GM19043 (cell line): ENCODE data around the gene ASB1.

Source experiments
- ATAC-seq: cut with Tn5 transposase; IDR thresholded peaks from one replicate; pipeline ENCODE4 v1.9.1; 2021; ENCODE audit warnings: low read depth; ENCODE audit not compliant: unreplicated experiment

The ASB1 gene

DNA sequence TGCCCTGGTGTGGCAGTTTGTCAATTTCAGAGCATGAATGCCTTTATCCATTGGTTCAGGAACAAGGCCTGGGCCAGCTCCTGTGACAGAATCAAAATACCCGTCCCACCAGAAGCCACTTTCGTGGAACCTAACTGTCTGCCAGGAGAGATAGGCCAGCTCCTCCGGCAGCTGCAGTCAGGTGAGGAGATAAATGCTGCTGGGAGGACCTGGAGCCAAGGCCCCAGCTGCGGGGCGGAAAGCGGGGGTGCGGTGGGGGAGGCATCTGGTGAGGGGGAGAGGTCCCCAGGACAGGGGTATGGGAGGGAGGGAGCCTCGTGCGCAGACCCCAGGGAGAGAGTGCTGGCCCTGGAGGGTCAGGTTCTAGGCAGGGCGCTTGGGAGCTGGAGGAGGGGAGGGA, 4.4 kb upstream of the ASB1 start:
- ATAC-seq = no peak

DNA sequence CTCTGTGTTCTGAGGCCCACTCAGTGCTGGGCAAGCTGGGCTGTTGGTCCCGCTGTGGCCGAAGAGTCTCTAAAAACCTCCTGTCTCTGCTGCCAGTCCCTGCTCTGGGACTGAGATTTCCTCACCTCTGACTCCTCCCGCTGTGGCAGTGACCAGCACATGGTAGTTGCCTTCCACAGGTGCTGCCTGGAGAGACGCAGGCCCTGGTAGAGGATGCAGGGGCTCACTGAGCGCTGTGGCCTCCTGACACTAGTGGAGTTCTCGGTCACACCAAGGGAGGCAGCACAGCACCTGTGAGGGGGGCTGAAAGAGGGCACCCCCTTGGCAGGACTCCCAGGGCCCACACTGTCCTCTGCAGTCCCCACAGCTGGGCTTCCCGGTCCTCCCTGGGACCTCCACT, 3.8 kb upstream of the ASB1 start:
- no peak for ATAC-seq

DNA sequence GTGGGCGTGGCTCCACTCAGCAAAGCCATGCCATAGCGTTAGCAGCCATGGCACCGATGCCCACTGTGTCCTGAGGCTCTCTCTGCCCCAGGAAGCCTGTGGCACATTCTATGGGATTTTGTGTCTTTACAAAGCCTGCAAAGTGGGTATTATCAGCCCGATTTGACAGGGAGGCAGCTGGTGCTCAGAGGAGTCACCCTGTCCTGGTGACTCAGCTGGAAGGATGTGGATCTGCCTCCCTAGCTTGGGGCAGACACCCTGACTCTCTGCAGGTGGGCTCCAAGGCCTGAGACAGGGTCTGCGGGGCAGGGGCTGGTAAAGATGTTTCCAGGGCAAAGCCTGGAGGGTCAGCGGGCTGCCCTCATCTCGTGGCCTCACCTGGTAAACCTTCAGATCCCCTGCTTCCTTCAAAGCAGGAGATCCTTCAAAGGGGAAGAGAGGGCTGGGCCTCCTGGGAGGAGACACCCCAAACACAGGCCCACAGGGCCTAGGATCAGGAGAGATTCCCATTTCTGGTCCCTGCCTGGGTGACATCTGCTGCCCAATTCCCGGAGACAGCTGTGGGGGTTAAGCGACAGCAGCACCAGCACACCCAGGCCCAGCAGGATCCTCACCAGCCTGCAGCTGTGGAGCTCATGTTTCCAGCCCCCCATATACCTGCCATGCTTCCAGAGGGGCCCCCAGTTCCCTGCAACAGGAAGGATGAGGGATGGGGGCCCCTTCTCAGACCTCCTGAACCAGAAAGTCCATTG, 3.0 kb upstream of the ASB1 start:
- no peak for ATAC-seq

DNA sequence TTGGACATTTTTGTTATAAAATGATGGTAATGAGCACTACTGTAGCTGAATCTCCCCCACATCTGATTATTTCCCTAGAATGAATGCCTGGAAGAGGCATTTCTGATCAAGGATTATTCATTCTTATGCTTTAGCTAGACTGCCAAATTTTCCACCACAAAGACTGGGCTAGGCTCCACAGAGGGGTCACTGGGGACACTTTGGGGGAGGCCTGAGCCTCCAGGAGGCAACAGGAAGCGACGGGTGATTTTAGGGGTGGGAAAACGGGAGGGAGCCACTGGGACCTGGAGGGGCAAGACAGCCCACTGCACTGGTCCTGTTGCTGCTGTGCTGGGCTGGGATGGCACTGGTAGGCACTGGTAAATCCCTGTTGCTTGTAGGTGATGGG, 2.4 kb upstream of the ASB1 start:
- no peak for ATAC-seq

DNA sequence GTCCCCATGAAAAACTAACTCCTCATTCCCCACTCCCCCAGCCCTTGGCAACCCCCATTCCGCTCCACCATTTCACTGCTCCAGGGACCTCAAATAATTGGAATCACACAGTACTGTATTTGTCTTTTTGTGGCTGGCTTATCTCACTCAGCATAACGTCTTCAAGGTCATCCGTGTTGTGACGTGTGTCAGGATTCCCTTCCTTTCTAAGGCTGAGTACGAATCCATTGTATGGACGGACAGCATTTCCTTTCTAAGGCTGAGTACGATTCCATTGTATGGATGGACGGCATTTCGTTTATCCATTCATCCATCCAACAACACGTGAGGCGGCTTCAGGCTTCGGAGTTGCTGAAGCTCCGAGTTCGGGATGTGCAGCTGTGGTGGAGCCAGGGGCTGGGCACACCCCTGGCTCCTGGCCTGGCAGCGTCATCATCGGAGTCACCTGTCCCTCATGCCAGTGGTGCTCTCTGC, 1.2 kb upstream of the ASB1 start:
- no peak for ATAC-seq

DNA sequence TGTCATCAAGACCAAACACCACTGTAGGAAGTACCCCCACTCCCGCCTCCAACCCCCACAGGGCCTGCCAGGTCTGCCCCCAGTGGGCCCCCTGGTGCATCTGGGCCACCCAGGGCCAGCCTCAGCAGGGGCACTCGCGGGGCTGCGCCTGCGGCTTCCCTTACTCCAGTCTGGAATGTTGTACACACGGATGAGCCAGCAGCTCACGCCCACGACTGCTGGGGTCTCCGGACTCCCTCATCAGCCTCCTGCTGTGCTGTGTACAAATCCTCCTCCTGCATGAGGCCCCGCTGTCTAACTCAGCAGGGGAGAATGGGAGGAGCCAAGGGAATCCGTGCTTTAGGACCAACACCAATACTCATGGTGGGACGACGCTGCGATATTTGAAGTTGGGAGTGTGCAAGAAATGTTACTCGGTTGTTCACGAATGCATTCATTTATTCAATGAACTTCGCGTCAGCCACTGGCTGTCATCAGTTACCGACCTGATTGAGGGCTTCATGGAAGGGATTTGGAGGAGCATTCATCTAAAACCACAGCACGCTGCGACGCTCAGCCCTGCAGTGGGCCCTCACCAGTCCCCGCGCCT, 654 bp upstream of the ASB1 start:
- peak; percentile 20 for ATAC-seq

DNA sequence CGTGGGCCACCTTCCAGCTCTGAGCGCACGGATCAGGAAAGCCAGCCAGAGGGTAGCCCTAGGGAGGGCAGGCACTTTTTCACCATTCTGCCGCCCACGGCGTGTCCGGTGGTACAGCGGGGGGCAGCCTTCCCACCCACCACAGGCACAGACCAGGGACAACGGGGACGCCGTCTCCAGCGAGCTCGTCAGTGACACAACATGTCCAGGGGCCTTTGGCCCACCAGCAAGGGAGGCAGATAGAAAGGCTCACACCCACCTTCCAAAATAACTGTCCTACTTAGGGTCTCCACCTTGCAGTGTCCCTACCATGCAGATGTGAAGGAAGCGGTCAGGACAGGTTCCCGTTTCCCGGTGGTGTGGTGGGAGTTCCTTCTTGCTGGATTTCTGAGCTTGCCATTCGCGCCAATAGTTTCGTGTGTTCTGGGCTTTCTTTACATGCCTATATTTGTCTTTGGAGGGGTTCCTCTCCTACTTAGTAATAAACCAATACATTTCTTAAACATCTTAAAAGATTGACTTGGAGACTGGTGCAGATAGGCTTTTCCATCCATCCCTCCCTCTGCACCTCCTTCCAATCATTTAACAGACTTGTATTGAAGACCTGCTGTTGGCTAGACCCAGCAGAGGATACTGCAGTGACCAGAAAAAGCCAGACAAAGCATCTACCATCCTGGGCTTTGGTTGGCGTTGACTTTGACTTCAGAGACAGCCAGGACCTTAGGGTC, 872 bp downstream of the ASB1 start:
- ATAC-seq = peak; percentile 6

DNA sequence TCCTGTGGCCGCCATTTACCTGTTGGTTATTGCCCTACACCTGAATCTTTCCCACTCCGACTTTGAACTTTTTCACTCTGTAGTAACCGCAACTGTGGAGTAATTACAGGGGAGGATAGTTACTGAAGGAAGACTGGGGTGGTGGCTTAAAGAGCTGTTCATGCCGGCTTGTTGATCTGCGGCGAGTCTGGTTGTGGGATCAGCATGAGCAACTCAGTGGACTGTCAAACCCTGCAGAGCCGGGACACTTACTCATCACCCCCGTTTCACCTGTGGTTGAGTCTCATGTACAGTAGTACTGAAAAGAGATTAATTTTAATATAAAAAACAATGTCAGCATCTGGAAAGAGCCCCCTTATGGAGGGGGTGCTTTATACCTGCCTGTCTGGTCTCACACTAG, 2.1 kb downstream of the ASB1 start:
- no peak for ATAC-seq

DNA sequence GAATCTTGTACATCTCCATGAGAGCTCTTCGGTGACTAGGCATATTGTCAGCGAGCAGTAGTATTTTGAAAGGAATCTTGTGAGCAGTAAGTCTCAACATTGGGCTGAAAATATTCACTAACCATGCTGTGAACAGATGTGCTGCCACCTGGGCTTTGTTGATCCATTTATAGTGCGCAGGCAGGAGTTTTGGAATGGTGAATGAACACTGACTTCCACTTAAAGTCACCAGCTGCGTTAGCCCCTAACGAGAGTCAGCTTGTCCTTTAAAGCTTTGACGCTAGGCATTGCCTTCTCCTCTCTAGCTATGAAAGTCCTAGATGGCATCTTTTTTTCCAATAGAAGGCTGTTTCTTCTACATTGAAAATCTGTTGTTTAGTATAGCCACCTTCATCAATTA, 4.1 kb downstream of the ASB1 start:
- ATAC-seq = no peak

DNA sequence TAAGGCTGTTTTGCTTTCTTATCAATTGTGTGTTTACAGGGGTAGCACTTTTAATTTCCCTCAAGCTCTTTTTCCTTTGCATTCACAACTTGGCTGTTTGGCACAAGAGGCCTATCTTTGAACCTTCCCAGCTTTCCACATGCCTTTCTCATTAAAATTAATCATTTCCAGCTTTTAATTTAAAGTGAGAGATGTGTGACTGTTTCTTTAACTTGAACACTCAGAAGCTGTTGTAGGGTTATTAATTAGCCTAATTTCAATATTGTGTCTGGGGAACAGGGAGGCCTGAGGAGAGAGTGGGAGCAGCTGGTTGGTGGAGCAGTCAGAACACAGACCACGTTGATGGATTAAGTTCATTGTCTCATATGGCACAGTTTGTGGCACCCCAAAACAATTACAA, 4.7 kb downstream of the ASB1 start:
- no peak for ATAC-seq

DNA sequence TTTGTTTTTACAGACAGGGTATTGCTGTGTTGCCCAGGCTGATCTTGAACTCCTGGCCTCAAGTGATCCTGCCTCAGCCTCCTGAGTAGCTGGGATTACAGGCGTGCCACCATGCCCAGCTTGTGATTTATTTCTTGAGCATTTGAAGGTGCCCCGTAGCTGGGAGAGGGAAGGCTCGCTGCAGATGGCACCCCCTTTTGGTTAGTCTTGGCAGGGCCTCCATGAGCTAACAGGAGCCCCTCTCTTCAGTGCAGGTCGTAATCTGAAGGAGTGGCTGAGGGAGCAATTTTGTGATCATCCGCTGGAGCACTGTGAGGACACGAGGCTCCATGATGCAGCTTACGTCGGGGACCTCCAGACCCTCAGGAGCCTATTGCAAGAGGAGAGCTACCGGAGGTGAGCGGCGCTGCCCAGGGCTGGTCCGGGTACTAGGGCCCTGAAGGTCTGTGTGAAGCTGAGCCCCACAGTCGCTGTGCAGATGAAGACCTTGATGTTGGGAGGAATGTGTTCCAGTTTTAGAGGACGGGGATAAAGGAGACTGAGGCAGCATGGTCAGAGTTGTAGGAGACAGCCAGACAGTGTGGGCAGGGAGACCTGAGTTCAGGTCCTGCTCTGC, 6.7 kb downstream of the ASB1 start:
- no peak for ATAC-seq

DNA sequence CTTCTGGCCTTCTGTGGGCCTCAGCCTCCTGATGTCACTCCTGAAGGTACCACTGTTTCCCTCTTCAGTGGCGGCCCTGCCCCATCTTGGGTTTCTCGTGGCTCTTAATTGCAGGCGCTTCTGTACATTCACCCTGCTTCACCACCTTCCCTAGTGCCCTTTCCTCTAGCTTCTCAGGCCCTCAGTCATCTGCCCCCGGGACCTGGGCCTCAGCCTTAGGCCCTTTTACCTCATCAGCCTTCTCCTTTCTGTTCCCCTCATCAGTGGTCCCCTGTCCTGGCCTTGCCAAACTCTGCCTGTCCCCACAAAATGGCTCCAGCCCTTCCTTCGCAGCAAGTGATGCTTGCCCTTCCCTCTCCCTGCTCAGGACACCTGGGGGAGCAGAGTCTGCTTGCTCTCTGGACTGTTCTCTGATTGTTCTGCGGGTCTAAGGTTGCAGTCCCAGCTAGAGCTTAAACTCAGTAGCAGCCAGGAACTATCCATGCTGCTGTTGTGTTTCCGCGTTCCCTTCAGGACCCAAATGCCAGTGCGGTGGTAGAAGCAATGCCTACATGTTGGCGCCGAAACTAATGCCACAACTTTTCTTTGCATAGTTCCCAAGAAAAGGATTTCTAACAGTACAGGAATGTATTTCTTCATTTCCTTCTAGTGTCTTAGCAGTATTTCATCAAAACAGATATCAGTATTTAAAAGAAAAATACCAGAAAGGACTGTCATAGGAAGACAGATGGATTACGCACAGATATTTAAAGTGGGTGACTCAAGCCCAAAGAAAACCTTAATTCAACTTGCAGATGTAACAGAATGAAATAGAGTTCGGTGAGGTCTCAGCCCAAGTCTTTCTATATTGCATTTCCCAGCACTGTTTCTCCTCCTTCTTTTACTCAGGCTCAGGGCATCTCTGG, 7.5 kb downstream of the ASB1 start:
- ATAC-seq = no peak

DNA sequence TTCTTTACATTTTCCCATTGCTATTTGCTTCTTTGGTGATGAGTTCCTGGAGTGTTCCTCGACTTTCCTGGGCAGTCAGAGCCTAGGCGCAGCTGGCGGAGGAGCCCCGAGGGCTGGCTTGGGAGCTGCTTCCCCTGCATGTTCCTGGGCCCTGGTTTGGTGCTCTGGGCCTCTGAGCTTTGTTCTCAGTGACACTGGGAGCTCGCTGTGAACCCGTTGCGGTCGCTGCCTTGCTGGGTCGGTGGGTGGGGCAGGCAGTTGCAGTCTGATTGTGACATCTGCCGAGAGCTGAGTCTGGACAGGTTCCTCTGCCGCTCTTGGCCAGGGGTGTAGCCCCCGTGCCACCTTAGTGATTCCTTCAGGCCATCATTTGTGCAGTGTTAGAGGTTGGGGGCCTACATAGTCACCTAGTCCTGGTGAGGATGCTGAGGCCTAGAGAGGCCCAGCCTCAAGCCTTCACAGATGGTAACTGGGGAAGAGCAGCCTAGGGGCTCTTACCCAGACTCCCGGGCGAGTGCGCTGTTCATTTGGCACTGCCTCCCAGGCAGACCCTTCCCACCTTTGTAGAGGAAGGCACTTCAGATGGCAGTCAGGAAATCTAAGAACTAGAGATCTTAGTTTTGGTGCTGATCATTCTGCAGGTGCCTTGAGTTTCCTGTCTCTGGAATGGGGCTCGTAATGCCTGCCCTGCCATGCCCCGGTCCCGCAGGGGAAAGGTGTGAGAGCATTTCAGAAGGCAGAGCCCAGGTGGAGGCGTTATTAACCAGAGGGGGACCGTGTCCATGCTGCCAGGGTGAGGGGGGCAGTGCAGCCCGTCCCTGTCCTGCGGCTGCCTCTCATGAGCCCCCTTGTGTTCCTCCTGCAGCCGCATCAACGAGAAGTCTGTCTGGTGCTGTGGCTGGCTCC, 8.4 kb downstream of the ASB1 start:
- ATAC-seq = no peak

DNA sequence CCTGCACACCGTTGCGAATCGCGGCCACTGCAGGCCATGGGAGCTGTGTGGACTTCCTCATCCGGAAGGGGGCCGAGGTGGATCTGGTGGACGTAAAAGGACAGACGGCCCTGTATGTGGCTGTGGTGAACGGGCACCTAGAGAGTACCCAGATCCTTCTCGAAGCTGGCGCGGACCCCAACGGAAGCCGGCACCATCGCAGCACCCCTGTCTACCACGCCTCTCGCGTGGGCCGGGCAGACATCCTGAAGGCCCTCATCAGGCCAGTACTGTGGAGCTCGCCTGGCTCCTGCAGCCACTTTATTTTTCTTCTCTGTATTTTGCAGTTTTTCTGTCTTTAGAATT, 9.0 kb downstream of the ASB1 start:
- no peak for ATAC-seq

DNA sequence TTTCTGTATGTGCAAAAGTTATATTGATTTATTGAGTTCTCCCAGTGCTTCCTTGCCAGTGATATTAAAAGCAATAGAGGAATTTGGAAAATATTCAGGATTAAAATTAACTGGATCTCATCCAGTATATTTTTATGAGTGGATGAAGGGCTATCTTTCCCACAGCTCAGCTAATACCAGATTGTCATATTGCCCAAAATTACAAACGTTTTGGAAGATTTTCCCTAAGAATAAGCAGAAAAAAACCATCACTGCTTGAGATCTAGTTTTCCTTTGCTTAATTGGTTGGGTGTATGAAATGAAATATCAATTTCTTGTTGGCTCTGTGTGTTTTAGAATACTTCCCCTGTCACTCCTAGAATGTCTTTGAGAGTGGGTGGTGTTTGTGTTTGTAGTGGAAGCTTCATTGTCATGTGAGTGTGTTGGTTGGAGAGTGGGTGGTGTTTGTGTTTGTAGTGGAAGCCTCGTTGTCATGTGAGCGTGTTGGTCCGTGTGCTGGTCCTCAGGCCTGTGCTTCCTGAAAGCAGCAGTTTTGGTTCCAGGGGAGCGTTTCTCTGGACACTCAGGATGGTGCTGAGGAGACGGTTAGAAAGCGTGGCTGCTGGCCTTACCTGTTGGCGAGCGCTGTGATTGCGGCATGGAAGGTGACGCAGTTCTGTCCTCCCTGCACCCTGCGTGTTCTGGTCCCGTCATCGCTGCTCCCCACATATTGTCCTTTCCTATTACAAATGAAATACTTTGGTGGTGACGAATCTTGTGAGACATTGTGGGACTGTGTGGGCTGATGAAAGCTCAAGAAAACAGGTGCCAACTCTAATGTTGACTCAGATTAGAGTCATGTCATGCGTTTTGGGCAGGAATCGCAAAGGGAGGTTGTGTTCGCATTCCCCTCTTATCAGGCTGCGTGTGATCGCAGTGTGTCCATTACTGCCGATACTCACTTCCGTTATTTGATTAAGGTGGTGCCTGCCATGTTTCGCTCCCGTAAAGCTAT, 12.4 kb downstream of the ASB1 start:
- no peak for ATAC-seq

DNA sequence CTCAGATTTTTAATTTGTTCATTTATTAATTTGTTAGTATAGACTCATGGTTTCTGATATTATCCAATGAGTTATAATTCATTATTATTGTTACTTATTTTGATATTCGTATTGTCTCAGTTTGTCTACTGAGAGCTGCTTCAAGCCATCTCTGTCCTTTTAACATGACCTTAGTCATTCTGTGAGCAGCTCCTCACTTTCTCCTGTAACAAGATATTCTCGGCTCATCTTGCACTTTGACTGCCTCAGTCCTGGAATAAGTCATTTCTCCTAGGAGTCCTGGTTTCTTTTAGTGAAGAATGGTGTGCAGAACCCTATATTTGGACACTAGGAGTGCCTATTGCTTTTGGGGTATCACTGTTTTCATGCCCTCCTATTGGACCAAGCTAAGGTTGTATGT, 13.2 kb downstream of the ASB1 start:
- no peak for ATAC-seq

DNA sequence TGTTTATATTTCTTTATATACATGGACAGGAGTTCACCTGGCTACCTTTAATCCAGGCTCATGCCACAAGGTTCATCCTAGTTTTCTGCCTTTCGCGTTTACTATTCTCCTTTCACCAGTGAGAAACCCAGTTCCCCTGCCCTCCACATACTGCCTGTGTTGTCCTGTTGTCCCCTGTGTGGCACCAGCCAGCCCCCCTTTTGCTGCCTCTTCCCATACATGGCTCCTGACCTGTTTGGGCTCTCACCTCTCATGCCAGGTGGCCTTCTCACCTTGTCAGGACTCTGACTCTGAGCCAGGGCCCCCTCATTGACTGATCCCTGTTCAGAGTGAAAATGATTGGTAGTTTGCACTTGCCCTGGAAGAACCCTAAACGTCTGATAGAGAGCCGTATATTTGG, 13.6 kb downstream of the ASB1 start:
- ATAC-seq = no peak

DNA sequence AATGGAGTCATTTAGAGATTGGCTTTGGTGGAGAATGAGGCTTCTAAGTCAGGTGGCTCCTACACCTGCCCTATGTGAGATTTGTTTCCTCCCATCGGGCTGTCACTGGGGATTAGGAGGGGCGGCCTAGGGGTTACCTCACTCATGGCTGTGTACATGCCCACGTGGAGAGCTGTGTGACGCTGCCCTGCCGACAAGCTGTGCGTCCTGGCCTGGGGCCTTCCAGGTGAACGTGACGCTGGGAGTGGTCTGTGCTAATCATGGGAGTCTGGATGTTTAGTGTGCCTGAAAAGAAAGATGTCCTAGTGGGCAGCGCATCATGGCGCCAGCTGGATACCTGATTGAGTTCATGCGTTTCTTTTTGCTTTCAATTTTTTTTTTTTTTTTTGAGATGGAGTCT, 14.0 kb downstream of the ASB1 start:
- ATAC-seq = no peak
